22Rv1 (cell line): Measurements from ENCODE around the gene STK11IP.

Source experiments
- ZFX ChIP-seq: fragments of 450-650 bp; IDR thresholded peaks from 2 replicates; pipeline ENCODE4 v1.6.1; 2017; ENCODE audit warnings: antibody characterized with exemption, borderline replicate concordance
- TF ChIP-seq, protein P1 (sequence below): fragments of 450-650 bp; IDR thresholded peaks from 2 replicates; pipeline ENCODE4 v1.5.1; 2017; ENCODE audit warnings: mild to moderate bottlenecking

DNA sequence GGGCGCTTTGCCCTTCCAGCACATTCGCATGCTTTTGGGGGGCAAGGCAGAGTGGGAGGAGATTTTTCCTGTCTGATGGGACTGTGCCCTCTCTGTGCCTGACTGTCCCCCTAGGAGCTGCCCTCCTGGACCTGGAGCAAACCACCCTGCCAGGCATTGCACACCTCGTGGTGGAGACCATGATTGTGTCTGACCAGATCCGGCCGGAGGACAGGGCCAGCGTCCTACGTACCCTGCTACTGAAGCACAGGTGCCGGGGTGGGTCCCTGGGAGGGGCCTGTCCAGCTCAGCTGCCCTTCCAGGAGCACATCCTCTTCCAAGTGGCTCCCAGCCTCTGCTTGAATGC, 35.1 kb downstream of the STK11IP start:
- TF ChIP-seq, protein P1, sequence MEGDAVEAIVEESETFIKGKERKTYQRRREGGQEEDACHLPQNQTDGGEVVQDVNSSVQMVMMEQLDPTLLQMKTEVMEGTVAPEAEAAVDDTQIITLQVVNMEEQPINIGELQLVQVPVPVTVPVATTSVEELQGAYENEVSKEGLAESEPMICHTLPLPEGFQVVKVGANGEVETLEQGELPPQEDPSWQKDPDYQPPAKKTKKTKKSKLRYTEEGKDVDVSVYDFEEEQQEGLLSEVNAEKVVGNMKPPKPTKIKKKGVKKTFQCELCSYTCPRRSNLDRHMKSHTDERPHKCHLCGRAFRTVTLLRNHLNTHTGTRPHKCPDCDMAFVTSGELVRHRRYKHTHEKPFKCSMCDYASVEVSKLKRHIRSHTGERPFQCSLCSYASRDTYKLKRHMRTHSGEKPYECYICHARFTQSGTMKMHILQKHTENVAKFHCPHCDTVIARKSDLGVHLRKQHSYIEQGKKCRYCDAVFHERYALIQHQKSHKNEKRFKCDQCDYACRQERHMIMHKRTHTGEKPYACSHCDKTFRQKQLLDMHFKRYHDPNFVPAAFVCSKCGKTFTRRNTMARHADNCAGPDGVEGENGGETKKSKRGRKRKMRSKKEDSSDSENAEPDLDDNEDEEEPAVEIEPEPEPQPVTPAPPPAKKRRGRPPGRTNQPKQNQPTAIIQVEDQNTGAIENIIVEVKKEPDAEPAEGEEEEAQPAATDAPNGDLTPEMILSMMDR = no peak
- TF ChIP-seq ZFX = no peak
